Pancreas (tissue), 10 donors: ENCODE measurements around the gene CES1. TPM values are rescaled to one million over a fixed set of nuclear protein-coding genes. Genes with fewer than 3 reads are reported as not detected.
A peak's percentile ranks its signal among the peaks of the same experiment; 100 is the strongest.
"Not testable (repeated sequence)": the region's sequence is repeated elsewhere in the genome, so short reads cannot be mapped to it uniquely, and the experiment has no call there.

Source experiments
- ATAC-seq, 4 donors: fragments of 200-7000 bp; cut with Tn5 transposase; one replicate each; pipeline versions ENCODE4 v1.8.0 to v1.9.1; 2020; ENCODE audit warnings: mild to moderate bottlenecking in 4 of 4, moderate library complexity in 4 of 4
- DNase-seq, 6 donors: peaks; one replicate each; pipeline ENCODE4 v3.0.0-alpha.2; 2020
- FAIRE-seq: peaks from 2 replicates; lab custom pipeline; 2012; peaks lifted over from hg19 to GRCh38; lab: Jason Lieb, UNC
- H3K27ac ChIP-seq, 4 donors: fragments of 200-600 bp; sonication (generic); 1 replicate in 3 of 4; 2 replicates in 1 of 4; pipeline versions ENCODE4 v1.5.0 to v1.8.0; 2020
- H3K27me3 ChIP-seq, 4 donors: fragments of 200-600 bp; one replicate each; pipeline ENCODE4 v1.8.0; 2021
- H3K36me3 ChIP-seq, 3 donors: fragments of 200-600 bp; sonication (generic) in 1 of 3; one replicate each; pipeline versions ENCODE4 v1.5.0 to v1.8.0; 2020 to 2021
- H3K4me1 ChIP-seq, 3 donors: fragments of 200-600 bp; one replicate each; pipeline ENCODE4 v1.8.0; 2021
- H3K4me3 ChIP-seq, 4 donors: fragments of 200-600 bp; sonication (generic) in 2 of 4; one replicate each; pipeline versions ENCODE4 v1.5.0 to v1.8.0; 2020 to 2021
- H3K9me3 ChIP-seq, 4 donors: fragments of 200-600 bp; one replicate each; pipeline ENCODE4 v1.8.0; 2021
- WGBS, 2 donors: extraction: QIAGEN DNeasy Blood & Tissue Kit; methylation state at CpG; one replicate each; pipeline ENCODE4 v1.1.7; 2013; 5-methylcytosine and 5-hydroxymethylcytosine counted together
- intact Hi-C, 3 donors: fragments of 100-400 bp; cut with DNase I; formaldehyde crosslinking; loops; one replicate each; pipeline versions ENCODE4 v1.11.1 to v1.14.2; 2022
- polyA plus RNA-seq, 2 donors: library from polyadenylated mRNA; stranded (reverse); fragments of 200-250 nt; gene quantifications; one replicate each; pipeline ENCODE4 v1.2.3, GENCODE V29; 2013
- total RNA-seq, 6 donors: library from RNA; stranded (reverse); fragmentation: NEBNext Ultra II Directional in 4 of 6; extraction: Animal tissue kit (Norgen Biotek cat#: 25700) in 4 of 6; gene quantifications; one replicate each; pipeline versions ENCODE4 v1.2.1 to v1.2.4, GENCODE V29; 2021 to 2023
- TF ChIP-seq, protein P1 (sequence below), 4 donors: fragments of 200-600 bp; sonication (generic) in 3 of 4; IDR thresholded peaks; one replicate each; pipeline versions ENCODE4 v1.5.0 to v1.8.0; 2021; ENCODE audit warnings: antibody characterized with exemption in 4 of 4
- donor health status: healthy with polysubstance abuse.
- donor health status: DM: no; HTN: no; CAD: no; lungs with moderate emphysema.
- donor health status: DM: no; HTN: no; CAD: no.
- donor health status: control.
- donor health status: control.
- donor health status: Bipolar disorder and iron deficiency.
- donor health status: DM: yes; HTN: yes; CAD: no.
- donor health status: DM: no; HTN: no; CAD: no.
- donor health status: DM: no; HTN: no; CAD: no.
- donor health status: DM: yes; HTN: yes; CAD: no.

CES1 gene
- total and polyA plus RNA-seq, 8 donors = 9.0 to 34.8 (median 12.7) TPM

DNA sequence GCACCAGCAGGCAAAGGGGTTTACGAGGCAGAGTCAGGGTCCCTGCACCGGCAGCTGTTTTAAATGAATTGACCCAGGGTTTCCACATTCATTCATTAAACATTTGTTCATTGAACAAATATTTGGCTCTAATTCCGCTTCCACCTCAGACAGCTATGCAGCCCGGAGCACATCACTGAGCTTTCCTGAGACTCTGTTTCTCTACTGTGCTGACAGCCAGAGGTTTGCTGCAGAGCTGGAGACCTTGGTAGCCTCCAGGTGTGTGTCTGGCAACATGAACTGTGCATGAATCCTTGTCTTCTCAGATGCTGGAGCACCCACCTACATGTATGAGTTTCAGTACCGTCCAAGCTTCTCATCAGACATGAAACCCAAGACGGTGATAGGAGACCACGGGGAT is 42.7 kb downstream of the CES1 start:
- H3K9me3 ChIP-seq, intact Hi-C loops, H3K36me3 ChIP-seq, ATAC-seq, DNase-seq, H3K4me1 ChIP-seq, H3K27me3 ChIP-seq, FAIRE-seq, H3K27ac ChIP-seq, H3K4me3 ChIP-seq: not testable (repeated sequence)
- 7 to 15% methylated on average over 2 of the region's 7 CpGs for WGBS, 2 donors

DNA sequence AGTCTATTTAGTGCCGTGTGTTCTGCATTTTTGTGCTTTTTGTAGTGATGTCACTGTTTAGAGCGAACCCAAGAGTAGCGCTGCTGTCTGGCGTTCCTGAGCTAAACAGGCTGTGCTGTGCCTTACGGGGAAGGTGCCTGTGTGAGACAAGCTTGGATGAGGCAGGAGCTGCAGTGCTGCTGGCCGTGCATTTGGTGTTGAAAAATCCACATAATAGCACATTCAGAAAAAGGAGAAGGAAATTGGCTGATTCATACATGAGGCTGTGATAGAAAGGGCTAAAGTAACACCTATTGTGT is 50.2 kb downstream of the CES1 start:
- H3K36me3 ChIP-seq, H3K27ac ChIP-seq, H3K4me3 ChIP-seq, intact Hi-C loops, H3K27me3 ChIP-seq, FAIRE-seq, H3K4me1 ChIP-seq, H3K9me3 ChIP-seq, DNase-seq: not testable (repeated sequence)
- peak in 3 of 4 donors; percentile 27 to 57 (median 53) for ATAC-seq
- 40% methylated on average over 3 of the region's 6 CpGs; no CpG with 5 or more reads in 1 of the 2 donors for WGBS, 2 donors

DNA sequence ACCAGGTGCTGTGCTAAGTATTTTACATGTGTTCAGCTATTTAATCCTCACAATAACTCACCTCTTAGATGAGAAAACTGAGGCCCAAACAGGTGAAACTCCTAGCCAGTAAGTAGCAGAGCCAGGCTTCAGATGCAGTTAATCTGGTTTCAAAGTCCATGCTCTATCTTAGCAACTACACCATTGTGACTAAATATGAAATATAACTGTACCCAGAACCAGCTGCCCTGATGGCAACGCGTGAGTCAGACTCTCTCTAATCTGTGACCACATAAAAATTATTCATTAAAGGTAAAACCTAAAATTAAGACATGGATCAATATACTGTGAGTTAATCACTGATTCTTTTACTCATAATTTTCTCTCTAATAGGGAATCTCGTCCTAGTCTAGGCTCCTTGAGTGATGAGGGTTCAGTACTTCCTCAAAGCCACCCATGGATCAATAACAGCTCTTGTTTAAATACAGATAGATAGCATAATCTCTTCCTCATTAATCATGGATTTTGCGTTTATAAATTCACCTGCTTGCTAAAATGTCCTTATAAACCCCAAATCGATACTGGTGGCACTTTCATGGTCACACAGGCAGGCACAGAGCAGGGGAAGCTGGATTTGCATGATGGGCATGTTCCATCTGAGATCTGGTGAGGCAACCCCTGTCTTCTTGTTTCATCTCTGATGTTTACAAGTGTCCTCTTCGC is 50.7 kb downstream of the CES1 start:
- WGBS, 2 donors = 12 to 22% methylated on average over 6 of the region's 6 CpGs
- H3K4me1 ChIP-seq, H3K27ac ChIP-seq, H3K9me3 ChIP-seq, FAIRE-seq, H3K4me3 ChIP-seq, H3K27me3 ChIP-seq, DNase-seq, H3K36me3 ChIP-seq, intact Hi-C loops: not testable (repeated sequence)
- peak; percentile 61 to 83 (median 74) for ATAC-seq

DNA sequence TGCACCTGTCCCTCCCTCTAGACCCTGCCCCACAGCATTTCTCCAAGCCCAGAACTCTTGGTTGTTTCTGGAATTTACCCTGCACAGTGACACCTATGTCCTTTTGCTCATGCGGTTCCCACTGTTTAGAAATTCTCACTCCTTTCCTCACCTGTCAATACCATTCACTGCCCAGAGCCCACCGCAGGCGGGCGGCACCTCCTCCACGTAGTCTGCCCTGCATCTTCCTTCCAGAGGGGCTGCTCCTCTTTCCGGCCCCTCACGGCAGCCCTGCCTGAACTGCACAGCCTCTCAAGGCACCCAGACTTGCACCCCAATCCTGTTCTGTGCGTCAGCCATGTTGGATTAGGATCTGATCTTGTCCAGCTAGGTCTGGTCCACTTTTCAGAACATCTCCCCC is 51.4 kb downstream of the CES1 start:
- ATAC-seq, FAIRE-seq, H3K4me3 ChIP-seq, intact Hi-C loops, H3K27me3 ChIP-seq, H3K27ac ChIP-seq, DNase-seq, H3K36me3 ChIP-seq, H3K9me3 ChIP-seq, H3K4me1 ChIP-seq: not testable (repeated sequence)
- WGBS, 2 donors = 81 to 92% methylated on average over 8 of the region's 8 CpGs

DNA sequence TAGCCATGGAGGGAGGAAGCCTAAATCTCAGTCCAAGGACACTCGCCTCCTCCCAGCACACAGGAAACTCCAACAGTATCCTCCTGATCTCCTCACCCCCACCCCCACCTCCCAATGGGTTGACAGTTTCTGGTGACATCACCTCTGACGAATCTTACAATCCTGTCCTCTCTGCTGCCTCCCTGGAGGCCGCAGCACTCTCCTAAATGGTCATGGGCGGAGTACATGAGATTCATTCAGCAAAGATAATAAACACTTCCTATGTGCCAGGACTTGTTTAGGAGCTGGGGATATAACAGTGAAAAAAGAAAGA is 52.8 kb downstream of the CES1 start:
- DNase-seq, H3K4me1 ChIP-seq, H3K27ac ChIP-seq, H3K36me3 ChIP-seq, H3K9me3 ChIP-seq, FAIRE-seq, ATAC-seq, H3K27me3 ChIP-seq, intact Hi-C loops, H3K4me3 ChIP-seq: not testable (repeated sequence)
- WGBS, 2 donors = 65 to 74% methylated on average over 3 to 4 of the region's 4 CpGs

DNA sequence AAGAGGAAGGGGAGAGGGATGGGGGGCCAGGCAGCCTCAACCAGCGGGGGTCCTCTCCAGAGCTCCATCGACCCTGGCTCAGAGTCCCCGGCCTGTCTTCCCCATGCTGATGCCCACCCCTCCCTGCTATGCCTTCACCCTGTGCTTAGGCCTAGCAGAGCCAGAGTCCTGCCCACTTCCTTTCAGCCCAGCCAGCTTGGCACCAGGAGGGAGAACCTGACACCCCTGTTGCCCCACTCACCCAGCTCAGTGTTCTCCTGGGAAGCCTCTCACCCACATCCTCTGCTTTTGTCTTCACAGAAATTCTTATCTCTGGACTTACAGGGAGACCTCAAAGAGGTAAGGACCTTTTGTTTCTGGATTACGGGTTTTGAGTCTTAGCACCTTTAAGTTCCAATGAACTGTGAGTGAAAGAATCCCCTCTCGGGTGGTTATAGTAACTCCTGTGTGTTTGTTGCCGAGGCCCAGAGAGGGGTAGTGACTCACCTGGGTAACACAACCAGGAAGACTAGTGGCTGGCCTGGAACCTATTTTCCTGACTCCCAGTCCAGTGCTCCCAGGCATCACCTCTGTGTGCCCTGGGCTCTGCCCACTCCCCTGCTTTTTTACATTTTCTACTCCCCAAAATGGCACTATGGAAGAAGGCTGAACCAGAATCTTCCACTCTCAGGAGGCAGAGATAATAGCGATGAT is 53.3 kb downstream of the CES1 start:
- ATAC-seq = no peak
- TF ChIP-seq, protein P1, sequence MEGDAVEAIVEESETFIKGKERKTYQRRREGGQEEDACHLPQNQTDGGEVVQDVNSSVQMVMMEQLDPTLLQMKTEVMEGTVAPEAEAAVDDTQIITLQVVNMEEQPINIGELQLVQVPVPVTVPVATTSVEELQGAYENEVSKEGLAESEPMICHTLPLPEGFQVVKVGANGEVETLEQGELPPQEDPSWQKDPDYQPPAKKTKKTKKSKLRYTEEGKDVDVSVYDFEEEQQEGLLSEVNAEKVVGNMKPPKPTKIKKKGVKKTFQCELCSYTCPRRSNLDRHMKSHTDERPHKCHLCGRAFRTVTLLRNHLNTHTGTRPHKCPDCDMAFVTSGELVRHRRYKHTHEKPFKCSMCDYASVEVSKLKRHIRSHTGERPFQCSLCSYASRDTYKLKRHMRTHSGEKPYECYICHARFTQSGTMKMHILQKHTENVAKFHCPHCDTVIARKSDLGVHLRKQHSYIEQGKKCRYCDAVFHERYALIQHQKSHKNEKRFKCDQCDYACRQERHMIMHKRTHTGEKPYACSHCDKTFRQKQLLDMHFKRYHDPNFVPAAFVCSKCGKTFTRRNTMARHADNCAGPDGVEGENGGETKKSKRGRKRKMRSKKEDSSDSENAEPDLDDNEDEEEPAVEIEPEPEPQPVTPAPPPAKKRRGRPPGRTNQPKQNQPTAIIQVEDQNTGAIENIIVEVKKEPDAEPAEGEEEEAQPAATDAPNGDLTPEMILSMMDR (IDR thresholded peaks at IDR 0.05) = no peak
- no peaks in the 10 kb centered on the region for H3K27me3 ChIP-seq
- intact Hi-C loops = no loop called here
- no peaks in the 10 kb centered on the region for H3K36me3 ChIP-seq
- no peak for DNase-seq
- H3K4me1 ChIP-seq = peaks cover 0 to 5% (median 0%) of the 10 kb centered on the region in 3 donors
- H3K9me3 ChIP-seq = no peaks in the 10 kb centered on the region
- H3K27ac ChIP-seq = no peak overlapping the region
- WGBS, 2 donors = 68 to 81% methylated on average over 4 to 7 of the region's 7 CpGs
- no peak overlapping the region for H3K4me3 ChIP-seq
- FAIRE-seq = no peak

DNA sequence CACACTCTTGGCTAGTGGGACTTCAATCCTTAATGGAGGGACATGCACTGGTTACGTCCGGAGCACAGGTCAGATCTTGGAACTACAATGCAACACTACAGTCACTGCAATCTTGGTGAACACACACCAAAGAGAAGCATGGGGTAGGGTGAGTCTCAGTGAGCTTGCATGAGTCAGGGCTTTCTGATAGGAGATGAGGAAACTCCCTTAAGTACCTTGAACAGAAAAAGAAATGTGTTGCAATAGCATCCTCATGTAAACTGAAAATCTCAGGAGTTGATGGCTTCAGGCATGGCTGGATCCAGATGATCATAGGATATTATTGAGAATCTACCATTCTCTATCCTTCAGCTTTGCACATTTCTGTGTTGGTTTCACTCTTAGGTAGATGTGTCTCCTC is 54.1 kb downstream of the CES1 start:
- peaks cover 0 to 5% (median 0%) of the 10 kb centered on the region in 3 donors for H3K4me1 ChIP-seq
- H3K27ac ChIP-seq = no peak overlapping the region
- FAIRE-seq (no peak), DNase-seq (no peak), ATAC-seq (no peak)
- no peaks in the 10 kb centered on the region for H3K27me3 ChIP-seq
- intact Hi-C loops = no loop called here
- no peaks in the 10 kb centered on the region for H3K36me3 ChIP-seq
- no peaks in the 10 kb centered on the region for H3K9me3 ChIP-seq
- TF ChIP-seq, protein P1 (IDR thresholded peaks at IDR 0.05) = no peak
- H3K4me3 ChIP-seq = no peak overlapping the region
- 87 to 89% methylated on average over 2 of the region's 2 CpGs for WGBS, 2 donors
